HG03045 (cell line): ENCODE data around the gene CIT.

Experiments
- ATAC-seq: cut with Tn5 transposase; IDR thresholded peaks from one replicate; pipeline ENCODE4 v1.9.1; 2021; ENCODE audit warnings: mild to moderate bottlenecking, moderate library complexity; ENCODE audit not compliant: unreplicated experiment

CIT gene

DNA sequence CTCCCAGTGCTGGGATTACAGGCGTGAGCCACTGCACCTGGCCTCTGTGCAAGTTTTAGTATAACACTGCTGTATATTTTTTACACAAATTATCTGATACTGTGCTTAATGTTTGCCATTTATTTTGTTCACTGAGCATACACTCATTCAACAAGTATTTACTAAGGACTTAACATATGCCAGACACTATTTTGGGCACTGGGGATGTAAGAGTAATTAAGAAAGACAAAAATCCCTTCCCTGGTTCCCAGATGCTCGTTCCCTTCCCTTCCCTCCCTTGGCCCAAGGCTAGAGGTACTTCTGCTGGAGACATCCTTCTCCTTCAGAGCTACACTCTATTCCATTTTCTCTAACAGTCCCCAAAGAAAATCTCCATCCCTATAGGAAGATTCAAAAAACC is 12.5 kb downstream of the CIT start:
- no peak for ATAC-seq

DNA sequence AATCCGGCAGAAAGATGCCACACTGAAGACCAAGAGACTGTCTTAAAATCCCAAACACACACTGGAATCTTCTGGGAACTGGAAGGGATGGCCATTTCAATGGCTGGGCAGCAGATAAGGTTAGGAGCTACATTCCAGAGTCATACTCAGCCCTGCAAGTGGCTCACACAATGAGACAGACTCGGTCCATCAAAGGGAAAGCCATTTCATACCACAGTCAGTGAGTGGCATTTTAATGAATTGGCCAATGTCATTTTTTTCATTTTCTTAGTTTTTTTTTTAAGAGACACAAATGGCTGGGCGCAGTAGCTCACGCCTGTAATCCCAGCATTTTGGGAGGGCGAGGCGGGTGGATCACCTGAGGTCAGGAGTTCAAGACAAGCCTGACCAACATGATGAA is 17.9 kb downstream of the CIT start:
- ATAC-seq = no peak

DNA sequence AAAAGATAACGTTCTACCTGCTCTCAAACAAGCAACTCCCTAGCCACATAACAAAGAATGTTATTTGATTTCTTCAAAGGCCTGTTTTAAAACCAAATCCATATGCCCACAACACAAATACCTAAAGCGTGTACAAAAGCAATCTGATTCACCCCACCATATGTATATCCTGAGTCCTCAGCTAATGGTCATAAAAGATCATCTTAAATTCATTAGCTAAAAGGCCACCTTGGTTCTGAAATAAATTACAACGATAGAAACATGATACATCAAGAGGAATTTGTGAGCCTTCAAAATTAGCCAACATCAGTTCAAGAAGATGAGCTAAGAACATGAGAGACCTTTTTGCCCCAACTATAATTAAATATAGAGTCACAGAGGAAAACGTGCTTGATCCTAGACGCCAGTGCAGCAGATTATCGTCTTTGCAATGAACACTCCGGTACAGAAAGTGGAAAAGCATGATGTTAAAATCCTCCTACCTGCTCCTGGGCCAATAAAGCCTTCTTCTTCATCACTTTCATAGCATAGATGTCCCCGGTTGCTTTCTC is 20.0 kb downstream of the CIT start:
- no peak for ATAC-seq

DNA sequence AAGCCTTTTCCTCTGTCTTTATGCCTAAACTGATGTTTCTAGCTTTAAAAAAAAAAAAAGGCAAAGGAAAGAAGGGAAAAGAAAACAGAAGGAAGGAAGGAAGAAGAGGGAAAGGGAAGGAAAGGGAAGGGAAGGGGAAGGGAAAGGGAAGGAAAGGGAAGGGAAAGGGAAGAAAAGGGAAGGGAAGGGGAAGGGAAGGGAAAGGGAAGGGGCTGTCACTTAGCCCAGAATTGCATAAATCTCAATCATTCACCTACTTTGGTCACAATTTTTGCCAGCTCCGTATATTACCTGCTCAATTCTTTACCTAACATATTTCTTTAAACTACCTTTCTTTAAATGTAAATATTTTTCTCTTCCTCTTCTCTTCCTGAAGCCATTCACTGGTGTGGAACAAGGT is 26.8 kb downstream of the CIT start:
- ATAC-seq = no peak

DNA sequence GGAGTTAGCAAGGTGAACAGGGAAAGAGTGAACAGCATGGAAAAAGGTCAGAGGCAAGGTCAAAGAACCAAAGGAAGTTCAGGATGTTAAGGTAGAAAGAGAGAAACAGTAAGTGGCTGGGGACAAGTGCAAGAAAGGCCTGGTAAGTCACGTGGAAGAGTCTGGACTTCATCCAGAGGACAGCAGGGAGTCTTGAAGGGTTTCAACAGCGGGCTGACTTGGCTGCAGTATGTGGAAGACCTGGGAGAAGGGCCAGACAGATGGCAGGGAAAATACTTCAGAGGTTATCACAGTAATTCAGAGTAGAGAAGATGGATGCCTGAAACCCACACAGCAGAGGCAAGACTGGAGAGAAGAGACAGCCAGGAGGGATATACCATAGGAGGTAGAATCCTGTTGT is 34.0 kb downstream of the CIT start:
- no peak for ATAC-seq

DNA sequence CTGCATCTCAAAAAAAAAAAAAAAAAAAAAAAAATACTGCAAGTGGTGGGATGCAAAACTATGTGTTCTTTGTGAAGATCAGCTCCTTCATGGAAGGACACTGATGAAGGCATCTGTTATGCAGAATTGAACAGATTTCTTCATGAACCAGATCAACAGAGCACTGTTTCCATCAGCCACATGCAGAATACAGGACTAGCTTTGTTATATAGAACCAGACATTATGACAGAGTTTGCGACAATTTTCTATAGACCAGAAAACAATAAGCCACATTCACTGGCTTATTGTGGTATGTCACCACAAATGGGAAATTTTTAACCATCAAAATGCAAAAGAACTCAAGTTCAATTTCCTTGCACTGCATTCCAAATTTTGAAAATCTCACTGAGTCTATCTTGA is 34.7 kb downstream of the CIT start:
- ATAC-seq = no peak

DNA sequence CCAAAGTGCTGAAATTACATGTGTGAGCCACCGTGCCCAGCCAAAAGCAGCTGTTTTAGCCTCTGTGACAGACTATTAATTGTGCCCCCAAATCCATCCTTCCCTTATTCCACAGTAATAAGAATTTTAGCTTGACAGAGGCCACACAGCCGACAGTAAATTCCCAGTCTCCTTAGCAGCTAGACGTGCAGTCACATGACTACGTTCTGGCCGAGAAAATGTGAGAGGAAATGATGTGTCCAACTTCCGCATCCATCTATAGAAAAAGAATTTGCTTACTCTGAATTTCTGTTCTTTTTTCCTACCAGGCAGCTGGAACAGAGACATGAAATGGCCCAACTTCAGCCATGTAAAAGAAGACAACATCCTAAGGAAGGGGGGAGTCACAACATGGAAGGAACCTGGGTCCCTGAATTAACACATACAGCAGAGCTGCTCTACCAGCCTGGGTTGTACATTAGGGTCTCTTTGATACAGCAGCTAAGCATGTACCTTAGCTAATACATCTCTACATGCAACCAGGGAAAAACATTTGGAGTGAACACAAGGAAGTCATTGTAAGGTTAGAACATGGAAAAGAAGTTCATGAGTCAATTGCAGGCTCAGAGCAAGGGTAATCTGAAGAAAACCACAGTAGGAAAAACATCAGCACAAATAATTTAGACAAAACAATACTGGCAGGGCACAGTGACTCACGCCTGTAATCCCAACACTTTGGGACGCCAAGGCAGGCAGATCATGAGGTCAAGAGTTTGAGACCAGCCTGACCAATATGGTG is 35.5 kb downstream of the CIT start:
- ATAC-seq = no peak

DNA sequence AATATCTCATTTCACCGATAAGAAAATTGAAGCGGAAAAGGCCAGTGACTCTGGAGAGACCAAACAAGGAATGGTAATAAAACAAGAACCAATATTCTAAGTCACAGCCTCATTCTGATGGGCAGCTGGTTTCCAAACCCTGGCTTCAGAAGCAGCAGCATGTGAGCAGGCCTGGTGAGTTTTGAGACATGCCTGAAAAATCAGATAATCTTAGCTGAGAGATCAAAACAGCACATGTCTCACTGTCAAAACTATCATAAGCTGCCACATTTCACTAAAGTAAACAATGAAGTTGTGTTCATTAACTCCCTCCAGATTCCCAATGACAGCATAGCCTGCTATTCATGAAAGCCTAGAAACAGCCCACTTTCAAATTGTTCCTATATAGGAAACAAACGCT is 36.5 kb downstream of the CIT start:
- no peak for ATAC-seq

DNA sequence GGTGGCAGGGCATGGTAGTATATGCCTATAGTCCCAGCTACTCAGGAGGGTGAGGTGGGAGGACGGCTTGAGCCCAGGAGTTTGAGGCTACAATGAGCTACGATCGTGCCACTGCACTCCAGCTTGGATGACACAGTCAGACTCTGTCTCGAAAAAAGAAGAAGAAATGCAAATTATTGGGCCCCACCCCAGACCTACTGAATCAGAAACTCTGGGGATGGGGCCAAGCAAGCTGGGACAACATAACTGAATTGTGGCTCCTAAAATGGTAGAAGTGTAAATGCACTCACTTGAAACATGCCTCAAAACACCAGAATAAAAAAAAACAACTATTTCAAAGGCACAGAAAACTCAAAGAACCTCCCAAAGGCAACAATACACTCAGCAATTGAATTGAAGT is 37.0 kb downstream of the CIT start:
- no peak for ATAC-seq

DNA sequence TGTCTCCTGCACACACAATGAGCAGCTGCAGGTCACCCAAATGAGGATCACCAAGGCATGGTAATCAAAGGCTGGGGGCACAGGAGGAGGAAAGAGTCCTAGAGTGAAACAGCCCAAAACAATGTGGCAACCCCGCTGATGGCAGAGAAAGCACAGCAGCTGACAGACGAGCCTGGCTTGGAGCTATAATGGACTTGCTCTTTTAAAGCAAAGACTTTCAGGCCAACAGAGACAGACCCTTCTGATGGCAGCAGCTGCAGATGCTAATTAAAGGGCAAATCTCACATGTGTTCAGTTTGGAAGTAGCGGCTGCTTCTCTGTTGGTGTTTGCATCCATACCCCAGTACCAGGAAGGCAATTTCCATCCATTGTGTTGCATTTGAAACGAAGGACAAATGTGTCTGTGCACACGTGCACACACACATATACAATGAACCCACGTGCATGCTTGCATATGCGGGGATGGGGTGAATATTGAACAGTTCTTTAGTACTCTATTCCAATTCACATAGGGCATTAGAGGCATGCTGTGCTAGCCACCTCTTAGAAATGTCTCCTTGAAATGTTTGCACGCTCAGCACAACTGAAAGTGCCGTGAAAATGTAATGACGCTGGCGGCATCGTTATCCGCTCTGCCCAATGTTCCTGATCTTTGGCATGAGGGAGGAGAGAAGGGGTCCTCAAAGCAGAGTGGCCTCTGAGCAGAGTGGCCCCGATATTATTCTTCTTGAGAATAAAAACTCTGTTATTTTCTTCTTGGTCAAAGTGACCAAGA is 38.1 kb downstream of the CIT start:
- ATAC-seq = no peak

DNA sequence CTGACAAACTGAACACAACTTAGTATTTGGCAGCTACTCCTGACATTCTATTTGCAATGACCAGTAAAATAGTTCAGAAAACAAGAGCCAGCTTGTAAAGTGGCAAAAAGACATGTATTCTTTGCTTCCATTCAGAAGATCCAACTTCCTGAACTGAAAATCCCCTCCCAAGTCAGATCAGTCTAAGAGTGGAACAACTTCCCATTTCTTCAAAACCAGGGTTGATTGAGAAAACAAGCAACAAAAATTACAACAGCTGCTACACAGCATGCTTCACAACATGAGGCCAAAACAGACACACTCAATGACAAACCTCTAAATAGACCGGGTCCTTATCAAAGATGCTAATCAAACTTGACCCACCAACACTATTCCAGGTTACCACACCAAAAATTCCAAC is 40.3 kb downstream of the CIT start:
- no peak for ATAC-seq

DNA sequence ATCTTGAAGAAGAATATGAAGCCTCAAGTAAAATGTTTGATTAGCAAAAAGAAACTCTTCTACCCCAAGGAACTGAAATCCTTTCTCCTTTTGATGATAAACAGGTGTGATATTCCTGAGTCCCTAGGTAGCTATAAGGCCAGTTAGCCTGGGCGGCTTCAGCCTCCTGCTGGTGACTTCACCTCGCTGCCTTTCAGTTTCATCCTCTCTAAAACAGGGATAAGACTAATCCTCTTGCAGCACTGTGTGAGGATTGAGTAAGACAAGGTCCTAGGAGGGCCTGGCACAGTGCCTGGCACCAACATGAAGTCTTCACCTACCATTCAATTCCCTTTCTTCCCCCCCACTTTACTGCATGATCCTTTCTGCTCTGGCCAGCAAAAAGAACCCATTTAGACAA is 42.1 kb downstream of the CIT start:
- no peak for ATAC-seq

DNA sequence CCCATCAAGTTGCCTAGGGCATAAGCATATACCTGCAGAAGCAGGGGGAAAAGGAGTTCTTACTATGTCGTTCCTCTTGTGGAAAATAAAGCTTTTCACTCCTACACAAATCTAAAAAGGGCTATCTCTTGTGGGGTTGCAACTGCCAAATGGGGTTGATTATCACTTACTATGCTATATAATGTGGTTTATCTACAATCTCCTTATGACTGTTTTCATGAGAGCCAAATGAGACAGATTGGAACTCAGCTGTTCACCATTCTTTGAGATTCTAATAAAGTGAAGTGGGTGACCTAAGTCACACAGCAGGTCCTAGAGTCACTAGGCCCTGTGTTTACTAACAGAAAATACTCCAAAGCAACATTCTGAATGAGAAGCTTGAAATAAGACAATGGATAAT is 47.7 kb downstream of the CIT start:
- ATAC-seq = no peak

DNA sequence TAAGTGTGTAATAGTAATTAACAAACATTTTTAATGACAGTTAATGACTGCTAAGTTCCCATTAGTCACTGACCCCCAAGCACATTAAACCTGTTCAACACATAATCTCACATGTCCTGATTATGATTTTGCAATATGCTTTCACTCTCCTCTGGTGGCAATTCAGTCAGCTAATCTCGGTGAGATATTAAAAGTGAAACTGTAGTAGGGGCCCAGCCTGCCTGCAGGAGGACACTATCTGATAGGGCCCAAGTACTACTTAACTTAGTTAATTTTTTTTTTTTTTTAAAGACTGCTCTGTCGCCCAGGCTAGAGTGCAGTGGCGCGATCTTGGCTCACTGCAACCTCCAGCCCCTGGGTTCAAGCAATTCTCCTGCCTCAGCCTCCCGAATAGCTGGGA is 48.8 kb downstream of the CIT start:
- ATAC-seq = no peak

DNA sequence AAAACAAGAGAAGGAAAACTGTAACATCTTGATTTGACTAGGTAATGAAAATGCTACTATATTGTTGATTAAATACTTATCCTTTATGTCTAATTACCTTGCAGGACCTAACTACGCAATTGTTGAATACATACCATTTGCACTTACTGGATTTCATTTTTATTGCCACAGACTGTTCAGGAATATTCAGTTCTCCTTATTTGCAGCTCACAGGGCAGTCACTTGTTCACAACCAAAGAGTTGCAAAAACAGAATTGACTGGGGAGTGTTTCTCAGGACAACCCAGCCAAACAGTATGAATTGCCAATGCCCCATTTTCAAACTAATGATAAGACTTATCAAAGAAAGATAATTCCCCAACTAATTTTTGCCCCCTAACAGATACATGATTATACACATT is 49.4 kb downstream of the CIT start:
- no peak for ATAC-seq

DNA sequence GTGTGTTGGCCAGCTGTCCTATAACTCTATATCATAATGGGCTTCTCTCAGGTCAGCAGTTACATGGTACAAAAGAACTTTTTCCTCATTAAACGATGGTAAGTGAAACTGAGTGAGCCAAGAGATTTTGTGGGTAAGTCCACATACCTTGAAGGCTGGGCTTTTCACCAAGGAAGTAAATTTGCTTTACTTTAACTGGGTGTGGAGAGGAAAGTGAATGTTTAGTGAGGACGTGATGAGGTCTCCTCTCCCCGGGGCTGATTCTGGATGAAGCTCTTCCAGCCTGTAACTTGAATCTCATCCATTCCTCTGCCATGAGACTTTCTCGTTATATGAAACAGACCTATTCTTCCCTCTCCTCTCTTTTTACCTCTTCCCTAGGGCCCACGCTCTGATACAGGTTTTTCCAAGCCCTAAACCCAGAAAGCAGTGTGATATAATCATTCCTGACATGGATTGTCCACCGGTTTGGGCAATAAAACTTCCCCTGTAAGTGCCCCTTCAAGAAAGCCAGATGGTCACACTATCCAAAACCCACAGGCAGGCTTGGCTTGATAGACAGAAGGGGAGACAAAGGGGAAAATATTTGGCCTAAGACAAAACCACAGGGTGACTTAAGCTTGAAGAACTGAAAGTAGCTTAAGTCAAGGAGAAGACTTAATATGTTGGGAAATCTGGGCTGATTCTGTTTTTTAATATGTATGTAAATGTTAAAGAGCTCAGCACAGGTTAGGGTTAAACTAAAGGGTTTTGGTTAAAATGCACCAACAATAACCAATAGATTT is 50.3 kb downstream of the CIT start:
- ATAC-seq = no peak

DNA sequence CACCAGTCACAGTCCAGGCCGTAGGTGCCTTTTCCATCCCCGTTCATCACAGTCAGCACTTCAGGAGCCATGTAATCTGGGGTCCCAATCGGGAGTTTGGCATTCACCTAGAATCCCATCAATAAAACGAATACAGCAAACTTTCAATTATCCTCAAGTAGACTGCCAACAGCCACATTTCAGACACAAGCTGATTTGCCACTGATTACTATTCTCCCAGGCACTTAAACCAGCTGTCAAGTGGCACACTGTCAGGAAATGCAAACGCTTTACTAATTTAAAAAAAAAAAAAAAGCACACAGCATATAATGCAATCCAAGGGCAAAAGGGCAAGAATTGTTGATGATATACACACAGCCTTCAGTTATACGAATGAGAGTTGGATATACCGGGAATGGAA is 51.9 kb downstream of the CIT start:
- no peak for ATAC-seq

DNA sequence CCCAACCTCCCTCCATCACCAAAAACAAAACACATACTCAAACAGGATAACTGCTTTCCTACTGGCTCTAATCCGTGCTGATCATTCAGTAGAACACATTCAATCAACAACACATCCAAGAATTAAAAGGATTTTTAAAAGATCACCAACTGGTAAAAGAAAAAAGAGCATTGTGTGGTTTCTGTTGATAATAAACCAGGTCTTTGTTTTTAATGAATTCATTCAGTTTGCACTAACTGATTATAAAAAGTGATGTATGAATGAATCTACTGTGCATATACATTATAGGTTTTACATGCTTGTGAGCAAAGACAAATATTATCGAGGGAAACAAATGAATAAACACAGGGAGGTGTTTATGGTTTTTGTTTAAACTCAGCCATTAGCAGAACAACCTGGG is 55.1 kb downstream of the CIT start:
- ATAC-seq = no peak

DNA sequence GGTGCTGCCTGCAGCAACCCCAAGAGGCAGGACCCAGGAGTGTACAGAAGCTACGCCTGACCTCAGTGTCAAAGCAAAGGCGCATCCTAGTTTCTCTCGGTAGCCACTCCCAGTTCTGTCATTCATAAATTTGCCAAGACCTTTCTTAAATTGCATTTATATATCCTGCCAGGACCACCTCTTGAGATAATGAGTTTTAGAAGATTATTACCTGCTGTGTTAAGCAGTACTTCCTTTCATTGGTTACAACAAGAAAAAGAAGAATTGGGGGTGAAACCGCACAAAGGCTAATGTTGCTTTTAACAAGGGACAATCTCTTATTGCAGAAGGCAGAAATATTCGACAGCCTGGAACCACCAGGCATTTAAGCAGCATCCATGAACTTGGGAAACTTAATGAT is 57.8 kb downstream of the CIT start:
- no peak for ATAC-seq

DNA sequence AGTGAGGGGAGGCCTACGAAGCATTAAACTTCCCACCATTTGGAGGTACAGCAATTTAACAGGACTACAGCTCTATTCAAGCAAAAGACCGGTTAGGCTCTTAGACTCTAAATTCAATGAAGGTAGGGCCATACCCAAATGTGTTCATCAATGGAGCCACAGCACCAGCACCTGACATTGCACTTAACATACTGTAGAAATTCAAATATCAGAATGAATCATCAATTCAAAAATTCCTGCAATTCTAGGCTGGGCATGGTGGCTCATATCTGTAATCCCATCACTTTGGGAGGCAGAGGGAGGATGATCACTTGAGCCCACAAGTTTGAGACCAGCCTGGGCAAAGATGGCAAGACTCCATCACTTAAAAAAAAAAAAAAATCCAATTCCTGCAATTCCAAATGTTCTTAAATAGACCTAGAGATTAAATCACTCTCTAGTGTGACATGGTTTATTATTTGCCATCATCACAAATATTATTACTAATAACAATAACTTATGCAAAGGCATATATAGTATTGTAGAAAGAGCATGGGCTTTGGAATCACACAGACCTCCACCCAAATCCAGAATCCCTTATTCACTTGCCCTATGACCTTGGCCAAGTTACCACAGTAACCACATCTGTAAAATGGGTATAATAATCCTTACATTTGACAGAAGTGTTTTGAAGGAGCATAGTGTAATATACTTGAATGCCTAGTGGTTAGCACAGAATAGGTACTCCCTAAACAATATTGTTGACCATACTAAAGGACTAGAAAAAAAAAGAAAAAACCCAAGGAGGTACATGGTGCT is 59.4 kb downstream of the CIT start:
- ATAC-seq = no peak

DNA sequence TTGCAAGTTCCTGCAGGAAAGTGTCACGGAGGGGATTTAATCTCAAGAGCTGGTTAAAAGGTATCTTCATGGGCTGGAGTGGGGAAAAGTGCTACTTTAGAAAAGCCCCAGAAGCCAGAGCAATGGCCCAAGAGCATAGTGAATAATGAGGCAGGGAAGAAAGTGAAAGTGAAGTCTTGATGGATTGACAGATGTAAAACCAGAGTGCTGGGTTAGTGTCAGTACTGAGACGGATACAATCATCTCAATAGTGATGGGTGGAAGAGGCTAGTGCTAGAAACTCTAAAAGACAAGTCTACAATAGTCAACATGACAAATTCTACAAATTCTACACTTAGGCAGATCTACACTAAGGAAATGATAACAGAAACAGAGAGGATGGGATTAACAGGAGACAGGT is 68.1 kb downstream of the CIT start:
- no peak for ATAC-seq
